GM19324 (cell line): ENCODE results near the gene FAM124A.

ENCODE experiments used
- ATAC-seq: cut with Tn5 transposase; IDR thresholded peaks from one replicate; pipeline ENCODE4 v1.9.1; 2021; ENCODE audit warnings: mild to moderate bottlenecking, moderate library complexity; ENCODE audit not compliant: unreplicated experiment, low FRiP score

FAM124A gene

DNA sequence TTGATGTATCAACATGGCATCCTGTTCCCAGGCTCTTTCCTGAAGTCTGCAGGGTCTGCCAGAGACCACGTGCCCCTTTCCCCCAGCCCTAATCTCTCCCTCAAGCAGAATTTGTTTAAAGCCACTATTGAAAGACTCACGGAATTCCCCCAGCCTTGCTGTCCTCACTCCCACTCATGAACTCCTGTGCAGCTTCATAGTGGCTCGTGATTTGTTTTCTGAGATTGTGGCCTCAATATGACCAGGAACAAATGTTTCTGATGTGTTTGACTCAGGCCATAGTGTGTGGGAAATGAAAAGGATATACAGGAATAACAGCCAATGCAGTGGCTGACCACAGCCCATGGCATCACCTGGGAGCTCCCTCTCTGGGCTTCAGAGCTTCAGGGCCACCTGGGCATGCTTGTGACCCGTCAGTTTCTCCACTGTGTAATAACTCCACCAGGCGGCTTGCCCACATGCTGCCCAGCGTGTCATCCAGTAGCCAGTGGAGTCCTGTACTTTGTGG is 109.2 kb downstream of the FAM124A start:
- no peak for ATAC-seq

DNA sequence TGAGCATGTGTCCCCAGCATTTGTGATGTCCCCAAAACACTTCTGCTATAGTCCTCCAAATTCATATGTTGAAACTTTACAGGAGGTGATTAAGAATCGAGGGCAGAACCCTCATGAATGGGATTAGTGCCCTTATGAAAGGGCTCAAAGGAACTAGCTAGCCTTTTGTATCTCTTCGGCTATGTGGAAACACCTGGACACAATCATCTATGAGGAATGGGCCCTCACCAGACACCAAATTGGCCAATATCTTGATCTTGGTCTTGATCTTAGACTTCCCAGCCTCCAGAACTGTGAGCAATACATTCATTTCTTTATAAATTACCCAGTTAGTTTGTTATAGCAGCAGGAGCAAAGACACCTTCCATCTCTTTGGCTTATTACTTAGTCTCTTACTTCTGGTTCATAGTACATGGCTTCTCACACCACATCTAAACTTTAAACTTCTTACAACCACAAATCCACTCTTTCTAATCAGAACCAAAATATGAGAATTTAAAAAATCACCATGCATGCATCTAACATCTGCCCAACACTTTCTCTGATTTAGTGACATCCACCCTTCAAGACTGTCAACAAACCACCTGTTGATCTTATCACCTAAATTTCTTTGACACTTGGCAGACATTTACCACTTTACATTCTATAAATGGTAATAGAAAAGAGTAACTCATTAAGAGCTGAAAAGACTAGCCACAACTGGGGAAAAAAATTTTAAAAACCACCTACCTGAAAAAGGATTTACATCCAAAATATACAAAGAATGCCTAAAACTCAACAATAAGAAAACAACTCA is 110.6 kb downstream of the FAM124A start:
- no peak for ATAC-seq

DNA sequence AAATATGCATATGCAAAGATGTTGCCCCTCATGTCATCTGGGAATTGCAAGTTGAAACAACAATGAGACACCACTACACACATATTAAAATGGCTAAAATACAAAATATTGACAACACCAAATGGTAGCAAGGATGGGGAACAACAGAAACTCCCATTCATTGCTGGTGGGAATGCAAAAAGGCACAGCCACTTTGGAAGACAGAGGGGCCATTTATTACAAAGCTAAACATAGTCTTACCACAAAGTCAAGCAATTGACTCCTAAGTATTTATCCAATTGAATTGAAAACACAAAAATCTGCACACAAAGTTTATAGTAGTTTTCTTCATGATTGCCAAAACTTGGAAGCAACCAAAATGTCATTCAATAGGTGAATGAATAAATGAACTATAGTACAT is 111.2 kb downstream of the FAM124A start:
- ATAC-seq = no peak

DNA sequence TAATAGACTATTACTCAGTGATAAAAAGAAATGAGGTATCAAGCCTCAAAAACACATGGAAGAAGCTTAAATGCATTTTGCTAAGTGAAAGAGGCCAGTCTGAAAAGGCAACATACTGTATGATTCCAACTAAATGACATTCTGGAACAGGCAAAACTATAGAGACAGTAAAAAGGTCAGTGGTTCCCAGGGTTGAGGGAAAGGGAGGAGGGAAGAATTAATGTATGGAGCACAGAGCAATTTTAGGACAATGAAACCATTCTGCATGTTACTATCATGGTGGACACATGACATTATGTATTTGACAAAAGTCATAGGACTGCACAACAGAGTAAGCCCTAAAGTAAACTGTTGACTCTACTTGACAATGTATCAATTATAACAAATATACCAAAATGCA is 111.6 kb downstream of the FAM124A start:
- no peak for ATAC-seq
